ENCODE data around the gene STARD10.

- TF ChIP-seq POLR2AphosphoS5 (IDR thresholded peaks at IDR 0.05; ENCODE audit: low read depth, low read length) = no peak
- TF ChIP-seq TAF1 (IDR thresholded peaks at IDR 0.05; ENCODE audit: borderline replicate concordance, insufficient read depth, low read length) = no peak
- TF ChIP-seq SIN3A (IDR thresholded peaks at IDR 0.05; ENCODE audit: borderline replicate concordance, insufficient read depth, low read length) = no peak
Measured at GRCh38 chr11:72786305-72787215, 7.3 kb downstream of the STARD10 start.

Measured in PFSK-1 (cell line).